GM04504 (cell line): ENCODE measurements around the gene PCDHB10.
"Not testable (repeated sequence)": the region's sequence is repeated elsewhere in the genome, so short reads cannot be mapped to it uniquely, and the experiment has no call there.

Experiments
- DNase-seq: peaks from one replicate; pipeline ENCODE4 v3.0.0-alpha.2; 2012; ENCODE audit warnings: low read depth

The PCDHB10 gene

DNA sequence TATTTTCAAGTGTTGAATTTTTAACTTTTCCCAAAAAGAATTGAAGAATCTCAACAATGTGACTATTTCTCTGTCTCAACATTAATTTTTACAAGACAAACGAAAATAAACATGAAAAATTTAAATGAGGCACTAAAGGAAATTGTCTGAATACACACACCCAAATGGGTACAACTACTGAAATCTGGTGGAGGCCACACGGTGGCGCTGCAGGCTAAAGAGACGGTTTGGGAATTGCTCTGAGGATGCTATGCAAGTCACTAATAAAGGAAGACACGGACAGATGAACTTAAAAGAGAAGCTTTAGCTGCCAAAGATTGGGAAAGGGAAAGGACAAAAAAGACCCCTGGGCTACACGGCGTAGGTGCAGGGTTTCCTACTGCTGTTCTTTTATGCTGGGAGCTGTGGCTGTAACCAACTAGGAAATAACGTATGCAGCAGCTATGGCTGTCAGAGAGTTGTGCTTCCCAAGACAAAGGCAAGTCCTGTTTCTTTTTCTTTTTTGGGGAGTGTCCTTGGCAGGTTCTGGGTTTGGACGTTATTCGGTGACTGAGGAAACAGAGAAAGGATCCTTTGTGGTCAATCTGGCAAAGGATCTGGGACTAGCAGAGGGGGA is at the start of gene PCDHB10:
PCDHB10 (plus strand) TSS at position 244 of the 616 bp plus-strand sequence; CDS start at position 444, 200 bp downstream.
- no peak for DNase-seq

DNA sequence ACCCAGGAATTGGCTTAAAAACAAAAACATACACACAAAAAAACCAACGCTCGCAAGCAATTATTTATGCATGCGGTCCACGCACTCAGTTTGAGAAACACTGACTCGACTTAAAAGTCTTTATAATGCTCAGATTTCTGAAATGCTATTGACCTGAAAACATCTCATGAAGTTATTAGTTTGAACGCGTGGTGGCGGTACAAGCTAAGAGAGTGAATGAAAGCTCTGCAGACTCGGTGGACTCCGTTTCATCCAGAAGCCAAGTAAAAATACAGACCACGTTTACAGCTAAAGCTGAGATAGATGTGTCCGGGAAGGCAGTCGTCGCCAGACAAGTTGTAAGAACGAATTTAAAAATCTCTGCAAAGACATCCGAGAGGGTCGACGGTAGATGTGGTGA is 42.3 kb upstream of the PCDHB10 start, which contains the start of gene PCDHB6:
PCDHB6 (plus strand) TSS at position 246 of the 400 bp plus-strand sequence. CDS start 201 bp downstream, outside the sequence.
- DNase-seq = no peak

- DNase-seq = no peak
Measured at GRCh38 chr5:141150224-141150992, 41.7 kb upstream of the PCDHB10 start.

DNA sequence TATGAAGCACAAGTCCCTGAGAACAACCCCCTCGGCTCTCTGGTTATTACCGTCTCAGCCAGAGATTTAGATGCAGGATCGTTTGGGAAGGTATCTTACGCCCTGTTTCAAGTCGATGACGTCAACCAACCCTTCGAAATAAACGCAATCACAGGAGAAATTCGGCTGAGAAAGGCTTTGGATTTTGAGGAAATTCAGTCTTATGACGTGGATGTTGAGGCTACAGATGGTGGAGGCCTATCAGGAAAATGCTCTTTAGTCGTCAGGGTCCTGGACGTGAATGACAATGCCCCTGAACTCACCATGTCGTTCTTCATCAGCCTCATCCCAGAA is 41.2 kb upstream of the PCDHB10 start:
- no peak for DNase-seq

DNA sequence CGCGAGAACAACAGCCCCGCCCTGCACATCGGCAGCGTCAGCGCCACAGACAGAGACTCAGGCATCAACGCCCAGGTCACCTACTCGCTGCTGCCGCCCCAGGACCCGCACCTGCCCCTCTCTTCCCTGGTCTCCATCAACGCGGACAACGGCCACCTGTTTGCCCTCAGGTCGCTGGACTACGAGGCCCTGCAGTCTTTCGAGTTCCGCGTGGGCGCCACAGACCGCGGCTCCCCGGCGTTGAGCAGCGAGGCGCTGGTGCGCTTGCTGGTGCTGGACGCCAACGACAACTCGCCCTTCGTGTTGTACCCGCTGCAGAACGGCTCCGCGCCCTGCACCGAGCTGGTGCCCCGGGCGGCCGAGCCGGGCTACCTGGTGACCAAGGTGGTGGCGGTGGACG is 40.5 kb upstream of the PCDHB10 start:
- DNase-seq = not testable (repeated sequence)

GRCh38 chr5:141152096-141152495 is 40.1 kb upstream of the PCDHB10 start:
- DNase-seq = not testable (repeated sequence)

DNA sequence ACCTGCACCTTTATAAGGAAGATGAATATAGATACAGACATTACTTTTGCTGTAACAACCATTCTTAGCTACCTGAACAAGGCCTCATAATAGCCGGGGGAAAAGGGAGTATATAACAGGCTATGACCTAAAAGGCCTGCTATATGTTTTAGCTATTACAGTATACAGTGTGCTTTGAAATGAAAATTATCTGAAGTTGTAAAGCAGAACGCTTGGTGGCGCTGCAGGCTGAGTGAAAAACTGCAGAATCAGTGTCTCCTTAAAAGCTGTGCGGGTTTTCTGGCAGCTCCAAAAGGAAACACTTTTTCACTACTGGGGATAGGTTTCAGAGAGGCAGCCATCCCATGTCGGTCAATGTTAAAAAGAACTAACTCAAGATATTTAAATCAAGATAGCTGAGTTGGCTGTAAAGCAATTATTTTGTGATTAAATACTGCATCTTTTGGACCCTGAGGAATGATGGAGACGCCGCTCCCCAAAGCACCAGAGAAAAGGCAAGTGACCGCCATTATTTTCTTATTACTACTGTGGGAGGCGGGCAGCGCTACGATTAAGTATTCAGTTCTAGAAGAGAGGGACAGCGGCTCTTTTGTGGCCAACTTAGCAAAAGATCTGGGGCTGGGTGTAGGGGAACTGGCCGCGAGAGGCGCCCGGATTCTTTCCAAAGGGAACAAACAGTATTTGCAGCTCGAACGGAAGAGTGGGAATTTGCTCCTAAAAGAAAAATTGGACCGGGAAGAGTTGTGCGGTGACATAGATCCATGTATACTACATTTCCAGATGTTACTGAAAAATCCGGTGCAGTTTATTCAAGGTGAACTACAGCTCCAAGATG is 36.4 kb upstream of the PCDHB10 start:
- DNase-seq = no peak

- DNase-seq = not testable (repeated sequence)
Measured at GRCh38 chr5:141157356-141157755, 34.8 kb upstream of the PCDHB10 start.

DNA sequence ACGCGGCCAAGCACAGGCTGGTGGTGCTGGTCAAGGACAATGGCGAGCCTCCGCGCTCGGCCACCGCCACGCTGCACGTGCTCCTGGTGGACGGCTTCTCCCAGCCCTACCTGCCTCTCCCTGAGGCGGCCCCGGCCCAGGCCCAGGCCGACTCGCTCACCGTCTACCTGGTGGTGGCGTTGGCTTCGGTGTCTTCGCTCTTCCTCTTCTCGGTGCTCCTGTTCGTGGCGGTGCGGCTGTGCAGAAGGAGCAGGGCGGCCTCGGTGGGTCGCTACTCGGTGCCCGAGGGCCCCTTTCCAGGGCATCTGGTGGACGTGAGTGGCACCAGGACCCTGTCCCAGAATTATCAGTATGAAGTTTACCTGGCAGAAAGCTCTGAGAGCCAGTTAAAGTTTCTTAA is 34.3 kb upstream of the PCDHB10 start:
- not testable (repeated sequence) for DNase-seq

DNA sequence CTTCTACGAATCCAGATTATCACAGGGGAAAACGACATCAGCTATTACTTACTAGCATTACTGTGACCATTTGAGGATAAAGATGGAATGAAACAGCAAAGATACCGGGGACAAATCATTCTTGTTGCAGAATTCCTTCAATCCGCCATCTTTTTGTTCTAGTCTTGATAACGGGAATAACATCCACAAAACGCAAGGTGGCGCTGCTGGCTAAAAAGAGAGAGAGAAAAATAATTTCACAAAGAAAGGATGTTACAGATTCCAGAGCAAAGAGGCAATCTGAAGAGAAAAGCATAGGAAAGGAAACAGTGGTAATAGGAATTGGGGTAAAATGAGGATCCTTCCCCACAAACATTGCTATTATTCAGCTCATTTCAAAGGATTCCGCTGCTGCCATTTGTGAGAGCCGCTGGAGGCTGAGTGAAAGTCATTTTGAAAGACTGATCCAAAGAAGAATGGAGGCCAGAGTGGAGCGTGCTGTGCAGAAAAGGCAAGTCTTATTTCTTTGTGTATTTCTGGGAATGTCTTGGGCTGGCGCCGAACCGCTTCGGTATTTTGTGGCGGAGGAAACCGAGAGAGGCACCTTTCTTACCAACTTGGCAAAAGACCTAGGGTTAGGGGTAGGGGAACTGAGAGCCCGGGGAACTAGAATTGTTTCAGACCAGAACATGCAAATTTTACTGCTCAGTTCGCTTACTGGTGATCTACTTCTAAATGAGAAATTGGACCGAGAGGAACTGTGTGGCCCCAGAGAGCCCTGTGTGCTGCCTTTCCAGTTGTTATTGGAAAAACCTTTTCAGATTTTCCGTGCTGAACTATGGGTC is 19.6 kb upstream of the PCDHB10 start, which contains the start of gene PCDHB7:
PCDHB7 (plus strand) TSS at position 264 of the 824 bp plus-strand sequence; CDS start at position 456, 192 bp downstream.
- DNase-seq = no peak

GRCh38 chr5:141174291-141175104 is 17.7 kb upstream of the PCDHB10 start:
- not testable (repeated sequence) for DNase-seq

DNA sequence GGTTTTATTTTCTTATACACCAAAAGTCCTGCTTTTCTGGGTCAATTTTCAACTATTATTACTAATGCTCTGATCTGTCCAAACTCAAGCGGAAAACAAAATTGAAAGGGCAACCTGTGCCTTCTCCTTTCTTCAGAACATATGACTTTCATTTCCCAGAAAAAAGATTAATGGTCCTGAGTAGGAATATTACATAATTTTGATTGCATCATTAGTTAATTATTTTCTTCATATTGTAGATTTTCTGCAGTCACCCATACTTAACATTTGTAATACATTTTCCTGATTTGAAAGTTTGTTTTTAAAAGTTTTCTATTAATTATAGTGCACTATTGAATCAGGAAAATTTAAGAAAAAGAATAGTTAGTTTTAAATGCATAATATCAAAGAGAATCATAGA is 16.2 kb upstream of the PCDHB10 start:
- DNase-seq = no peak

DNA sequence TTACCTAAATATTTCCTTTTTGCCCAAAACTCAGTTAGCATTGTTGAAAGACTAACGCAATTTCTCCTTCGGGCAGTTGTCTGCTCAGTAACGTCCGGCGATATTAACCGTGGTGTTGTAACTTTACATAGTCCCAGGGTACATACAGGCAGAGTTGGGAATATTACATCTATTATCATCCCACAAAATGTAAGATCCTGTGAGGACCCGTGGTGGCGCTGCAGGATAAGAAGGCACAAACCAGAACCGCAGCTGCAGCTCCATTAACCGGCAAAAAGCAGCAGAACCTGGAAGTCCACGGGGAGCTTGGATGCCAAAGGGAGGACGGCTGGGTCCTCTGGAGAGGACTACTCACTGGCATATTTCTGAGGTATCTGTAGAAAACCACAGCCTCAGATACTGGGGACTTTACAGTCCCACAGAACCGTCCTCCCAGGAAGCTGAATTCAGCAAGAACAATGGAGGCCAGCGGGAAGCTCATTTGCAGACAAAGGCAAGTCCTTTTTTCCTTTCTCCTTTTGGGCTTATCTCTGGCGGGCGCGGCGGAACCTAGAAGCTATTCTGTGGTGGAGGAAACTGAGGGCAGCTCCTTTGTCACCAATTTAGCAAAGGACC is 14.5 kb upstream of the PCDHB10 start, which contains the start of gene PCDHB8:
PCDHB8 (plus strand) TSS at position 214 of the 615 bp plus-strand sequence; CDS start at position 459, 245 bp downstream.
- not testable (repeated sequence) for DNase-seq

DNA sequence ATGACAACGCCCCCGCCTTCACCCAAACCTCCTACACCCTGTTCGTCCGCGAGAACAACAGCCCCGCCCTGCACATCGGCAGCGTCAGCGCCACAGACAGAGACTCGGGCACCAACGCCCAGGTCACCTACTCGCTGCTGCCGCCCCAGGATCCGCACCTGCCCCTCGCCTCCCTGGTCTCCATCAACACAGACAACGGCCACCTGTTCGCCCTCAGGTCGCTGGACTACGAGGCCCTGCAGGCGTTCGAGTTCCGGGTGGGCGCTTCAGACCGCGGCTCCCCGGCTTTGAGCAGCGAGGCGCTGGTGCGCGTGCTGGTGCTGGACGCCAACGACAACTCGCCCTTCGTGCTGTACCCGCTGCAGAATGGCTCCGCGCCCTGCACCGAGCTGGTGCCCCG is 12.8 kb upstream of the PCDHB10 start:
- DNase-seq = not testable (repeated sequence)

DNA sequence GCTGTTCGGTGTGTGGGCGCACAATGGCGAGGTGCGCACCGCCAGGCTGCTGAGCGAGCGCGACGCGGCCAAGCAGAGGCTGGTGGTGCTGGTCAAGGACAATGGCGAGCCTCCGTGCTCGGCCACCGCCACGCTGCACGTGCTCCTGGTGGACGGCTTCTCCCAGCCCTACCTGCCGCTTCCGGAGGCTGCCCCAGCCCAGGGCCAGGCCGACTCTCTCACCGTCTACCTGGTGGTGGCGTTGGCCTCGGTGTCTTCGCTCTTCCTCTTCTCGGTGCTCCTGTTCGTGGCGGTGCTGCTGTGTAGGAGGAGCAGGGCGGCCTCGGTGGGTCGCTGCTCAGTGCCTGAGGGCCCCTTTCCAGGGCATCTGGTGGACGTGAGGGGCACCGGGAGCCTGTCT is 12.3 kb upstream of the PCDHB10 start:
- DNase-seq = not testable (repeated sequence)

- no peak for DNase-seq
Measured at GRCh38 chr5:141180313-141180712, 11.8 kb upstream of the PCDHB10 start.

DNA sequence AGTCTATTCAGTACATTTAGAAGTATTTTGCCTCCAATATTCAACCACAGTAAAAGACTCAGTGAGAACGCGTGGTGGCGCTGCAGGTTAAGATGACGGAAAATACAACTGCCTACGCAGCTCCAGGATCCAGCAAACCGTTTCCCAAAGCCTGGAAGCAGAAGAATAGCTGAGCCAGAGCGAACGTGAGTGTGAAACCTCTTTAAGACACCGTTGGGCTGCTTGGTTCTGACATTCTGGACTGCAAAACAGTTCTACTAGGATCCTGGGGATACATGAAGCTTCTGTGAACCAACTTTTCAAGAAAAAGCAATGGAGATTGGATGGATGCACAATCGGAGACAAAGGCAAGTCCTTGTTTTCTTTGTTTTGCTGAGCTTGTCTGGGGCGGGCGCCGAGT is 9.9 kb upstream of the PCDHB10 start, which contains the start of gene PCDHB16:
PCDHB16 (plus strand) TSS at position 140 of the 400 bp plus-strand sequence; CDS start at position 313, 173 bp downstream.
- DNase-seq = peak; percentile 10

DNA sequence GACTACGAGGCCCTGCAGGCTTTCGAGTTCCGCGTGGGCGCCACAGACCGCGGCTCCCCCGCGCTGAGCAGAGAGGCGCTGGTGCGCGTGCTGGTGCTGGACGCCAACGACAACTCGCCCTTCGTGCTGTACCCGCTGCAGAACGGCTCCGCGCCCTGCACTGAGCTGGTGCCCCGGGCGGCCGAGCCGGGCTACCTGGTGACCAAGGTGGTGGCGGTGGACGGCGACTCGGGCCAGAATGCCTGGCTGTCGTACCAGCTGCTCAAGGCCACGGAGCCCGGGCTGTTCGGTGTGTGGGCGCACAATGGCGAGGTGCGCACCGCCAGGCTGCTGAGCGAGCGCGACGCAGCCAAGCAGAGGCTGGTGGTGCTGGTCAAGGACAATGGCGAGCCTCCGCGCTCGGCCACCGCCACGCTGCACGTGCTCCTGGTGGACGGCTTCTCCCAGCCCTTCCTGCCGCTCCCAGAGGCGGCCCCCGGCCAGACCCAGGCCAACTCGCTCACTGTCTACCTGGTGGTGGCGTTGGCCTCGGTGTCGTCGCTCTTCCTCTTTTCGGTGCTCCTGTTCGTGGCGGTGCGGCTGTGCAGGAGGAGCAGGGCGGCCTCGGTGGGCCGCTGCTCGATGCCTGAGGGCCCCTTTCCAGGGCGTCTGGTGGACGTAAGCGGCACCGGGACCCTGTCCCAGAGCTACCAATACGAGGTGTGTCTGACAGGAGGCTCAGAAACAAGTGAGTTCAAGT is 7.9 kb upstream of the PCDHB10 start:
- DNase-seq = not testable (repeated sequence)

GRCh38 chr5:141186897-141187512 is 5.1 kb upstream of the PCDHB10 start, which contains the start of gene PCDHB9:
PCDHB9 (plus strand) TSS chr5:141187161; CDS start chr5:141187319, 158 bp downstream.
- no peak for DNase-seq
